DND-41 (cell line): ENCODE results near the gene KRT7.
"Not testable (repeated sequence)": the region's sequence is repeated elsewhere in the genome, so short reads cannot be mapped to it uniquely, and the experiment has no call there.

ENCODE experiments used
- ATAC-seq: fragments of 200-7000 bp; cut with Tn5 transposase; 3 replicates; pipeline ENCODE4 v1.9.1; 2021; ENCODE audit warnings: low read depth; ENCODE audit not compliant: insufficient read depth
- DNase-seq: peaks from one replicate; pipeline ENCODE4 v3.0.0-alpha.2; 2020
- H2AFZ ChIP-seq: 2 replicates; pipeline ENCODE4 v1.6.0; 2012; ENCODE audit warnings: low read depth, low read length
- H3K27ac ChIP-seq: 2 replicates; pipeline ENCODE4 v1.5.1; 2012; ENCODE audit warnings: low read length, inconsistent platforms
- H3K27me3 ChIP-seq: fragments of 200-600 bp; sonication (generic); 2 replicates; pipeline ENCODE4 v1.6.0; 2012; ENCODE audit warnings: low read length, mild to moderate bottlenecking, inconsistent platforms; ENCODE audit not compliant: insufficient read depth, poor library complexity
- H3K36me3 ChIP-seq: 2 replicates; pipeline ENCODE4 v1.5.1; 2012; ENCODE audit warnings: low read length, inconsistent platforms; ENCODE audit not compliant: insufficient read depth
- H3K4me1 ChIP-seq: 2 replicates; pipeline ENCODE4 v1.5.1; 2012; ENCODE audit warnings: mild to moderate bottlenecking, low read length; ENCODE audit not compliant: insufficient read depth
- H3K4me2 ChIP-seq: 2 replicates; pipeline ENCODE4 v1.6.0; 2012; ENCODE audit warnings: mild to moderate bottlenecking, moderate library complexity, low read length, inconsistent platforms; ENCODE audit not compliant: insufficient read depth
- H3K4me3 ChIP-seq, 2 experiments: fragments of 200-600 bp in 1 of 2; shearing (Covaris generic) in 1 of 2; 2 replicates each; pipeline ENCODE4 v1.5.1; 2012 to 2016; ENCODE audit warnings: inconsistent platforms in 2 of 2, low read length in 2 of 2, mild to moderate bottlenecking in 2 of 2, low read depth in 1 of 2, moderate library complexity in 1 of 2
- H3K79me2 ChIP-seq: 2 replicates; pipeline ENCODE4 v1.6.0; 2012; ENCODE audit warnings: low read length, inconsistent platforms; ENCODE audit not compliant: insufficient read depth
- H3K9ac ChIP-seq: 2 replicates; pipeline ENCODE4 v1.6.0; 2012; ENCODE audit warnings: low read depth, mild to moderate bottlenecking, inconsistent platforms, low read length, moderate library complexity
- H3K9me3 ChIP-seq: 2 replicates; pipeline ENCODE4 v1.5.1; 2012; ENCODE audit warnings: low read length, moderate library complexity, mild to moderate bottlenecking, inconsistent platforms; ENCODE audit not compliant: insufficient read depth, severe bottlenecking
- H4K20me1 ChIP-seq: 2 replicates; pipeline ENCODE4 v1.6.0; 2012; ENCODE audit warnings: low read length; ENCODE audit not compliant: insufficient read depth
- CTCF ChIP-seq: IDR thresholded peaks from 2 replicates; pipeline ENCODE4 v1.5.1; 2012; ENCODE audit warnings: borderline replicate concordance, low read length, moderate library complexity, mild to moderate bottlenecking; ENCODE audit not compliant: poor library complexity, severe bottlenecking; ENCODE audit errors: extremely low read depth
- EZH2 ChIP-seq: IDR thresholded peaks from 3 replicates; pipeline ENCODE4 v1.6.1; 2012; ENCODE audit warnings: borderline replicate concordance, low read depth, mild to moderate bottlenecking, moderate library complexity, low read length, inconsistent platforms; ENCODE audit not compliant: severe bottlenecking

Gene KRT7

GRCh38 chr12:52250048-52250990, 17.3 kb downstream of the KRT7 start:
- Histone ChIP-seq H3K4me2 (no peak overlapping the region), H3K27ac (no peak overlapping the region), H3K27me3 (peaks cover 6% of the 10 kb centered on the region), H3K9me3 (no peaks in the 10 kb centered on the region), H4K20me1 (no peaks in the 10 kb centered on the region), H3K79me2 (no peaks in the 10 kb centered on the region), H3K4me1 (no peaks in the 10 kb centered on the region), H3K4me3 (no peak overlapping the region), H2AFZ (no peak overlapping the region), H3K9ac (no peak overlapping the region), H3K36me3 (no peaks in the 10 kb centered on the region)
- DNase-seq (no peak), ATAC-seq (no peak)
- TF ChIP-seq EZH2 (no peak), CTCF (no peak)

- no peaks in the 10 kb centered on the region for H3K4me1 ChIP-seq
Measured at GRCh38 chr12:52251367-52252051, 18.5 kb downstream of the KRT7 start.

GRCh38 chr12:52252175-52252615, 19.2 kb downstream of the KRT7 start:
- not testable (repeated sequence) for H3K4me3 ChIP-seq, ATAC-seq, H3K27me3 ChIP-seq, H3K79me2 ChIP-seq, H3K9ac ChIP-seq, H3K4me1 ChIP-seq, H3K36me3 ChIP-seq, H4K20me1 ChIP-seq, H3K9me3 ChIP-seq, H3K27ac ChIP-seq, H2AFZ ChIP-seq, H3K4me2 ChIP-seq
- peak; percentile 8 for DNase-seq
- peak; percentile 36 for TF ChIP-seq CTCF

More at GRCh38 chr12:52251367-52252051, 18.5 kb downstream of the KRT7 start:
- DNase-seq (no peak), ATAC-seq (peak; percentile 45; the same call in 1 of the 3 replicates)
- H3K4me3 ChIP-seq, result no peak overlapping the region
- H3K4me2 ChIP-seq, result no peak overlapping the region
- H3K27me3 ChIP-seq, result no peaks in the 10 kb centered on the region
- no peak overlapping the region for H3K9ac ChIP-seq
- no peaks in the 10 kb centered on the region for H3K9me3 ChIP-seq
- H2AFZ ChIP-seq, result no peak overlapping the region
- no peaks in the 10 kb centered on the region for H4K20me1 ChIP-seq
- H3K27ac ChIP-seq, result no peak overlapping the region
- no peaks in the 10 kb centered on the region for H3K79me2 ChIP-seq
- TF ChIP-seq CTCF (no peak), EZH2 (no peak)
- no peaks in the 10 kb centered on the region for H3K36me3 ChIP-seq
